ENCODE measurements around the gene CALCOCO1. TPM values are rescaled to one million over a fixed set of nuclear protein-coding genes. Genes with fewer than 3 reads are reported as not detected.

CALCOCO1 gene
- total and polyA plus RNA-seq, 2 of the 8 experiments (the other 6 are each of a cell fraction or from before 2014, with no cell fraction given), result 20.3 to 39.3 TPM

- H4K5ac ChIP-seq (ENCODE audit: insufficient read length, low read depth, low read length), result no peak overlapping the region
- no peak overlapping the region for H3K56ac ChIP-seq (replicated peaks; ENCODE audit: insufficient read length, low read depth, low read length)
- no peak overlapping the region for H3K9ac ChIP-seq (replicated peaks in 1 of 4; ENCODE audit: extremely low read depth in 1 of 4, low read depth in 3 of 4, low read length in 3 of 4)
- no peak overlapping the region for H2AFZ ChIP-seq (ENCODE audit: low read length)
- no peak overlapping the region for H2BK5ac ChIP-seq (ENCODE audit: low read depth, low read length)
- no peak overlapping the region for H4K8ac ChIP-seq (ENCODE audit: extremely low read depth, insufficient read depth, low read length)
- H3K27ac ChIP-seq (ENCODE audit: low read depth, low read length), result no peak overlapping the region
- H2BK15ac ChIP-seq (ENCODE audit: low read length), result peak overlapping the region; percentile 88
- H4K91ac ChIP-seq (replicated peaks; ENCODE audit: insufficient read length, low read length), result no peak overlapping the region
- no peak overlapping the region for H2BK20ac ChIP-seq (ENCODE audit: low read length)
- ChIA-PET POLR2A (ENCODE audit: partially characterized antibody) (interaction anchor here (0.7 to 1.6 kb wide), 5 partner anchors 15 to 254 kb away, joined by 3 to 4 read pairs (median 4); partner anchors contain the start of genes ATP5MC2 and TARBP2), CTCF (ENCODE audit: partially characterized antibody) (interaction anchor here (0.9 to 21.0 kb wide), 11 partner anchors 7 to 225 kb away, joined by 3 to 531 read pairs (median 4); no protein-coding TSS in a partner anchor)
- no peaks in the 10 kb centered on the region for H3K36me3 ChIP-seq (ENCODE audit: control insufficient read depth in 2 of 4, insufficient read depth in 4 of 4, low read length in 3 of 4)
- H3K79me1 ChIP-seq (ENCODE audit: low read depth, low read length), result no peaks in the 10 kb centered on the region
- no peak overlapping the region for H3K4ac ChIP-seq (replicated peaks; ENCODE audit: insufficient read length, low read depth, low read length)
- H2BK12ac ChIP-seq (ENCODE audit: low read depth, low read length), result peak overlapping the region; percentile 84; the same call in 1 of the 2 replicates
- peak overlapping the region; percentile 79; the same call in 1 of the 2 replicates for H2AK5ac ChIP-seq (ENCODE audit: low read depth, low read length)
- no peaks in the 10 kb centered on the region for H4K20me1 ChIP-seq (replicated peaks in 1 of 2; ENCODE audit: control insufficient read depth in 1 of 2, insufficient read depth in 2 of 2, low read length in 2 of 2)
- H3K9me3 ChIP-seq (ENCODE audit: insufficient read depth in 2 of 2, low read depth in 1 of 2, low read length in 1 of 2), result no peaks in the 10 kb centered on the region
- H3K18ac ChIP-seq (ENCODE audit: extremely low read depth, low read length), result no peak overlapping the region
- no peaks in the 10 kb centered on the region for H3K79me2 ChIP-seq (ENCODE audit: control insufficient read depth in 1 of 2, insufficient read depth in 2 of 2, low read length in 2 of 2)
- H3K4me2 ChIP-seq (ENCODE audit: insufficient read depth in 1 of 2, low read depth in 2 of 2, low read length in 2 of 2), result peak overlapping the region in 1 of 2 experiments; percentile 73; a peak in 1 of 4 replicates
- H3K23me2 ChIP-seq (ENCODE audit: low read depth, low read length), result peaks cover 17% of the 10 kb centered on the region
- no peak for DNase-seq (ENCODE audit: low read depth in 1 of 2, low spot score in 2 of 2)
- 92% methylated on average over 12 of the region's 14 CpGs; no CpG with 5 or more reads in 1 of the 2 experiments for WGBS, 2 experiments (ENCODE audit: extremely low coverage in 1 of 2, insufficient coverage in 1 of 2, insufficient read length in 1 of 2, insufficient replicate concordance in 2 of 2, low coverage in 1 of 2, low lambda C conversion rate in 2 of 2, missing lambda C conversion rate in 1 of 2)
- FAIRE-seq, result no peak
- peaks cover 30 to 60% (median 51%) of the 10 kb centered on the region in 4 experiments for H3K27me3 ChIP-seq (replicated peaks in 1 of 4; ENCODE audit: control insufficient read depth in 3 of 4, extremely low read depth in 1 of 4, insufficient read depth in 3 of 4, low read length in 3 of 4)
- no peak overlapping the region for H3K14ac ChIP-seq (ENCODE audit: insufficient read length)
- H2BK120ac ChIP-seq (replicated peaks; ENCODE audit: low read depth, low read length), result no peak overlapping the region
- peaks cover 0 to 9% (median 6%) of the 10 kb centered on the region in 4 experiments; a peak in 5 of 7 replicates for H3K4me1 ChIP-seq (replicated peaks in 1 of 4; ENCODE audit: control insufficient read depth in 3 of 4, insufficient read depth in 4 of 4, low read length in 3 of 4)
- H3K4me3 ChIP-seq (ENCODE audit: extremely low read depth in 1 of 4, insufficient read depth in 2 of 4, low read depth in 3 of 4, low read length in 4 of 4), result no peak overlapping the region; a peak in 1 of 8 replicates
- H3K23ac ChIP-seq (ENCODE audit: insufficient read length), result no peak overlapping the region
- TF ChIP-seq SUZ12 (IDR thresholded peaks at IDR 0.05; ENCODE audit: low read length) (no peak), ATF3 (IDR thresholded peaks at IDR 0.05; ENCODE audit: insufficient read depth, low read depth, low read length) (no peak), SP1 (IDR thresholded peaks at IDR 0.05; ENCODE audit: low read depth, low read length) (no peak), ASH2L (IDR thresholded peaks at IDR 0.05; ENCODE audit: low read length) (no peak), CREB1 (IDR thresholded peaks at IDR 0.05) (no peak), TAF1 (IDR thresholded peaks at IDR 0.05; ENCODE audit: low read depth, low read length) (no peak), SIX5 (IDR thresholded peaks at IDR 0.05; ENCODE audit: low read depth, low read length) (no peak), TAF7 (optimal IDR thresholded peaks at IDR 0.05; ENCODE audit: borderline replicate concordance, low read depth, low read length) (no peak)
- TF ChIP-seq, protein P1, sequence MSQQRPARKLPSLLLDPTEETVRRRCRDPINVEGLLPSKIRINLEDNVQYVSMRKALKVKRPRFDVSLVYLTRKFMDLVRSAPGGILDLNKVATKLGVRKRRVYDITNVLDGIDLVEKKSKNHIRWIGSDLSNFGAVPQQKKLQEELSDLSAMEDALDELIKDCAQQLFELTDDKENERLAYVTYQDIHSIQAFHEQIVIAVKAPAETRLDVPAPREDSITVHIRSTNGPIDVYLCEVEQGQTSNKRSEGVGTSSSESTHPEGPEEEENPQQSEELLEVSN (IDR thresholded peaks at IDR 0.05), result no peak
These were observed 10.0 kb upstream of the CALCOCO1 start for GRCh38 chr12:53737093-53737808.
